ENCODE measurements around the gene NAMPT. TPM values are rescaled to one million over a fixed set of nuclear protein-coding genes. Genes with fewer than 3 reads are reported as not detected.
"Not testable (repeated sequence)": the region's sequence is repeated elsewhere in the genome, so short reads cannot be mapped to it uniquely, and the experiment has no call there.

NAMPT gene
- total and polyA plus RNA-seq, 7 donors, result 51.1 to 717 (median 83.9) TPM

DNA sequence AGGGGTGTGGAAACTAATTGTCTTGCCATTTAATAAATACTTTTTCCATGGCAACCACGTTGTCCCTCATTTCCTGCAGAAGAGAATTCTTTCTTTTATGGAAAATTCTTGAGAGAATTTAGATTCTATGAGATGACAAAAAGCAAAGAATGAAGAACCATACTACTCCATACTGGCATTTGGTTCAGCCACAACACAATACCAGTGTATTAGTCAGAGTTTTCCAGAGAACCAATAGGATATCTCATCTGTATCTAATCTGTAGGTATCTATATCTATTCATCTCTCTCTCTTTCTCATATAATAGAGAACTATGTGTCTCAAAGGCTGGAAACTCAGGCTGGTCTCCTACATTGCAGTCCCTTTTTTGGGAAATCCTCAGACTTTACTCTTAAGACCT, 44.6 kb upstream of the NAMPT start:
- peaks cover 0 to 10% (median 9%) of the 10 kb centered on the region in 4 donors for H3K4me1 ChIP-seq
- no peak for DNase-seq
- H3K36me3 ChIP-seq, result no peaks in the 10 kb centered on the region
- WGBS, 2 donors, result 26 to 43% methylated on average over 1 of the region's 1 CpG
- H3K27ac ChIP-seq, result no peak overlapping the region
- intact Hi-C loops (cut with DNase I), result no loop called here
- no peak for TF ChIP-seq POLR2AphosphoS5 (IDR thresholded peaks at IDR 0.05)
- no peak for TF ChIP-seq POLR2A (IDR thresholded peaks at IDR 0.05)
- no peak for TF ChIP-seq EP300 (IDR thresholded peaks at IDR 0.05)
- TF ChIP-seq, protein P1, sequence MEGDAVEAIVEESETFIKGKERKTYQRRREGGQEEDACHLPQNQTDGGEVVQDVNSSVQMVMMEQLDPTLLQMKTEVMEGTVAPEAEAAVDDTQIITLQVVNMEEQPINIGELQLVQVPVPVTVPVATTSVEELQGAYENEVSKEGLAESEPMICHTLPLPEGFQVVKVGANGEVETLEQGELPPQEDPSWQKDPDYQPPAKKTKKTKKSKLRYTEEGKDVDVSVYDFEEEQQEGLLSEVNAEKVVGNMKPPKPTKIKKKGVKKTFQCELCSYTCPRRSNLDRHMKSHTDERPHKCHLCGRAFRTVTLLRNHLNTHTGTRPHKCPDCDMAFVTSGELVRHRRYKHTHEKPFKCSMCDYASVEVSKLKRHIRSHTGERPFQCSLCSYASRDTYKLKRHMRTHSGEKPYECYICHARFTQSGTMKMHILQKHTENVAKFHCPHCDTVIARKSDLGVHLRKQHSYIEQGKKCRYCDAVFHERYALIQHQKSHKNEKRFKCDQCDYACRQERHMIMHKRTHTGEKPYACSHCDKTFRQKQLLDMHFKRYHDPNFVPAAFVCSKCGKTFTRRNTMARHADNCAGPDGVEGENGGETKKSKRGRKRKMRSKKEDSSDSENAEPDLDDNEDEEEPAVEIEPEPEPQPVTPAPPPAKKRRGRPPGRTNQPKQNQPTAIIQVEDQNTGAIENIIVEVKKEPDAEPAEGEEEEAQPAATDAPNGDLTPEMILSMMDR (IDR thresholded peaks at IDR 0.05), result no peak
- no peaks in the 10 kb centered on the region for H3K9me3 ChIP-seq
- no peaks in the 10 kb centered on the region for H3K27me3 ChIP-seq
- H3K4me3 ChIP-seq, result no peak overlapping the region

DNA sequence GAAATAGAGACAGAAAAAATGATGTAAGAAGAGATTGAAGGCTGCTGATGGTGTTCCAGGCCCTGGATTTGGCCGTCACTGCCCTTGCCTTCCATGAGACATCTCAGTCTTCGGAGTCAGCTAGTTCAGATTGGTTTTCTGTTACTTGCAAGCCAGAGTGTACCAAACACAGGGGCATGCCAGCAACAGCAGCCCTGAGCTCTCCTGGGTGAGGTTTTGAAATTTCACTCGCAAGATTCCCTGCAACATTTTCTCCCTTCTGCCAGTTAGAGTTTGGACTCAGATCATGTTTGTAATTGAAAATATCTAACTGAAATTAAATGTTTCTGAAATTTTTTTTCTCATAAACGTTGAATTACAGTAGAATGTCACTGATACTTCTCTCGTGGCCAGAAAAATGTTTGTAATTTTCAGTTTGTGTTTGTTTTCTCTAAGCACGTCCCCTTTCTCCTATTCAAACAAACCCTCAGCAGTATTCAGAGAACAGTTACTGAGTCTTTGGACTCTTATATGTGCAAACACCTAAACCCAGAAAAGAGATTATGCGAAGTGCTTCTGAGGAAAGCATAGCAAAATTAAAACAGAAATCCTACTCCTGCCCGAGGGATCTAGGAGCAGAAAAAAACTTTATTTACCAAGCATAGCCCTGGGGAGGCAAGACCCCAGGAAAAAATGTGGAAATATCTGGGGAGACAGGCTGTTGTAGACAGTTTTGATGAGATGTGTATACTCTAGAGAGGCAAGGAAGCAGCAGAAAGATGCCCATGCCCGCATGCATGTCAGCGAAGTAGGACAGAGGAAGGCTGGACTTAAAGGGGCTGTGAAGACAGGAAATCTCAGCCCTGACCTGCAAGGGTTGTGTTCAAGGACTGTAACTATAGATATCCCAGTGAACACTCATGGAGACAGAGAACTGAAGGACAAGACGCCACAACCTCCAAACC, 43.0 kb upstream of the NAMPT start:
- intact Hi-C loops (cut with DNase I), result no loop called here
- Histone ChIP-seq H3K27ac (no peak overlapping the region), H3K4me3 (no peak overlapping the region), H3K36me3 (no peaks in the 10 kb centered on the region), H3K27me3 (no peaks in the 10 kb centered on the region), H3K4me1 (peaks cover 0 to 10% (median 9%) of the 10 kb centered on the region in 4 donors), H3K9me3 (no peaks in the 10 kb centered on the region)
- DNase-seq, result no peak
- TF ChIP-seq POLR2A (IDR thresholded peaks at IDR 0.05), result no peak
- no peak for TF ChIP-seq POLR2AphosphoS5 (IDR thresholded peaks at IDR 0.05)
- no peak for TF ChIP-seq EP300 (IDR thresholded peaks at IDR 0.05)
- TF ChIP-seq, protein P1 (IDR thresholded peaks at IDR 0.05), result no peak
- 74 to 83% methylated on average over 11 of the region's 11 CpGs for WGBS, 2 donors

DNA sequence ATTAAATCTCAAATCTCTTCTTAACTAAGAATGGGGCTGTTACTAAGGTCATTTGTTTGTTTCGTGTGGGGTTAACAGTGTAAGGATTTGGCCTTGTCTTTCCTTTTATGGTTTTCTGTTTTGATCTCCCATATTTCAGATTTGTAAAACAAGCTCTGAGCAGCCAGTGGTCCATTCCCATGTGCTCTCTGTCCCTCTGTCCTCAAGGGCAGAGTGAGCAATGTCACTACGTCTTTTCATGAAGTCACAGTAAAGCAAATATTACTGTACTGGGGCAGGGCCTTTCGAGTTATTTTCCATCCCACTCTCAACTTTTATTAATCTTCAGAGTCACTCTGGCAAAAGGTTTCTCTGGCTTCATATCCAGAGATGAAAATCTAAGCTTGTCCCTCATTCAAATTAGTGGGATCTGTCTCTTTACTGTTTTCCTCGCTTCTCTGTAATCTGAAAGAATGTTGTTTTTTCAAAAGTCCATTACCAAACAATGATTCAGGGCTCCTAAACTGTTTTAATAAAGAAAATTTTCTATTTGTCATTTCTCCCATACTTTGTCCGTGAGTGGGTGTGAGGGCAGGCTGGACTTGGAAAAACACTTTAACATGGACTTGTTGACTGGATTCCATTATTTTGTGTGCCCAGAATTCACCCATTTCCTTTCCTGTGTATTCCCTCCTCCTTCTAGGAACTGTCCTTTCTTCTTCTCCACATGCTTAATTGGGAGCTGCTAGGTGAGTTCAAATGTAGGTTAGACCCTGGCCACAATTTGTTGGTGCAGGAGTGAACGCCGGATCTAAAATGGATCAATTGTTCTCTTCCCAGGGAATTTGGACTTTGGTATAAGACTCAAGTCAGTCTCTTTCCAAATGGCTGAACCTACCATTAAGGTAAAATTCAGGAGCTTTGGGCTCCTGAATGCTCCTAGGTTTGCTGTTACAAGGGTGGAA, 42.1 kb upstream of the NAMPT start:
- Histone ChIP-seq H3K4me3 (no peak overlapping the region), H3K9me3 (no peaks in the 10 kb centered on the region), H3K36me3 (no peaks in the 10 kb centered on the region), H3K4me1 (peaks cover 0 to 10% (median 9%) of the 10 kb centered on the region in 4 donors), H3K27me3 (no peaks in the 10 kb centered on the region), H3K27ac (no peak overlapping the region)
- 87 to 89% methylated on average over 7 of the region's 7 CpGs for WGBS, 2 donors
- no peak for DNase-seq
- intact Hi-C loops (cut with DNase I), result no loop called here
- no peak for TF ChIP-seq EP300 (IDR thresholded peaks at IDR 0.05)
- TF ChIP-seq POLR2A (IDR thresholded peaks at IDR 0.05), result no peak
- no peak for TF ChIP-seq POLR2AphosphoS5 (IDR thresholded peaks at IDR 0.05)
- TF ChIP-seq, protein P1 (IDR thresholded peaks at IDR 0.05), result no peak

DNA sequence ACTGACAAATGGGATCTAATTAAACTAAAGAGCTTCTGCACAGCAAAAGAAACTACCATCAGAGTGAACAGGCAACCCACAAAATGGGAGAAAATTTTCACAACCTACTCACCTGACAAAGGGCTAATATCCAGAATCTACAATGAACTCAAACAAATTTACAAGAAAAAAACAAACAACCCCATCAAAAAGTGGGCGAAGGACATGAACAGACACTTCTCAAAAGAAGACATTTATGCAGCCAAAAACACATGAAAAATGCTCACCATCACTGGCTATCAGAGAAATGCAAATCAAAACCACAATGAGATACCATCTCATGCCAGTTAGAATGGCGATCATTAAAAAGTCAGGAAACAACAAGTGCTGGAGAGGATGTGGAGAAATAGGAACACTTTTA, 39.7 kb upstream of the NAMPT start:
- H3K27me3 ChIP-seq; H3K9me3 ChIP-seq; H3K4me1 ChIP-seq; DNase-seq; H3K27ac ChIP-seq; intact Hi-C loops (cut with DNase I); H3K36me3 ChIP-seq; H3K4me3 ChIP-seq: not testable (repeated sequence)
- 76 to 91% methylated on average over 2 of the region's 2 CpGs for WGBS, 2 donors

DNA sequence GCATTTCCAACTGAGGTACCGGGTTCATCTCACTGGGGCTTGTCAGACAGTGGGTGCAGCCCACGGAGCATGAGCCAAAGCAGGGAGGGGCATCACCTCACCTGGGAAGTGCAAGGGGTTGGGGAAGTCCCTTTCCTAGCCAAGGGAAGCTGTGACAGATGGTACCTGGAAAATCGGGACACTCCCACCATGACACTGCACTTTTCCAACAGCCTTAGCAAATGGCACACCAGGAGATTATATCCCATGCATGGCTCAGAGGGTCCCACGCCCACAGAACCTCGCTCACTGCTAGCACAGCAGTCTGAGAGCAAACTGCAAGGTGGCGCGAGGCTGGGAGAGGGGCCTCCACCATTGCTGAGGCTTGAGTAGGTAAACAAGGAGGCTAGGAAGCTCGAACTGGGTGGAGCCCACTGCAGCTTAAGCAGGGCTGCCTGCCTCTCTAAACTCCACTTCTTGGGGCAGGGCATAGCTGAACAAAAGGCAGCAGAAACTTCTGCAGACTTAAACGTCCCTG, 35.5 kb upstream of the NAMPT start:
- H3K4me3 ChIP-seq; H3K36me3 ChIP-seq; intact Hi-C loops (cut with DNase I); H3K9me3 ChIP-seq; H3K27me3 ChIP-seq; H3K4me1 ChIP-seq; H3K27ac ChIP-seq; DNase-seq: not testable (repeated sequence)
- WGBS, 2 donors, result 78 to 90% methylated on average over 9 of the region's 9 CpGs

All from sigmoid colon (tissue), 7 donors.